Measurements from ENCODE around the gene NAPG. TPM values are rescaled to one million over a fixed set of nuclear protein-coding genes. Genes with fewer than 3 reads are reported as not detected.

NAPG gene
- total RNA-seq, 3 donors from 2014 or later (not counting 1 experiment from before 2014, with no cell fraction given) = 34.3 to 62.5 (median 48.7) TPM

GRCh38 chr18:10482985-10483949 is 42.6 kb upstream of the NAPG start:
- H3K27ac Mint-ChIP-seq = no peak overlapping the region
- H3K36me3 ChIP-seq (ENCODE audit: control insufficient read depth, insufficient read depth, low read length) = no peaks in the 10 kb centered on the region
- intact Hi-C loops (cut with micrococcal nuclease) = no loop called here
- H3K9me3 ChIP-seq (ENCODE audit: control insufficient read depth, insufficient read depth, low read length) = no peaks in the 10 kb centered on the region
- no peak for TF ChIP-seq CTCF (IDR thresholded peaks at IDR 0.05)
- H3K36me3 Mint-ChIP-seq = no peaks in the 10 kb centered on the region
- H3K4me1 ChIP-seq (ENCODE audit: control insufficient read depth, insufficient read depth, low read length) = peaks cover 22% of the 10 kb centered on the region
- H3K27ac ChIP-seq (ENCODE audit: low read length) = no peak overlapping the region
- 30% methylated on average over 19 of the region's 20 CpGs for WGBS (ENCODE audit: insufficient coverage)
- no peak overlapping the region for H3K4me3 Mint-ChIP-seq
- H3K4me3 ChIP-seq (ENCODE audit: low read length) = no peak overlapping the region
- H3K27me3 Mint-ChIP-seq (ENCODE audit: low read depth in 2 of 2) = peaks cover 0 to 16% of the 10 kb centered on the region in 2 donors
- H3K9me3 Mint-ChIP-seq = no peaks in the 10 kb centered on the region
- no peaks in the 10 kb centered on the region for H3K27me3 ChIP-seq (ENCODE audit: control insufficient read depth, insufficient read depth, low read length)
- DNase-seq = no peak
- peaks cover 0 to 7% of the 10 kb centered on the region in 2 donors for H3K4me1 Mint-ChIP-seq
- no peak for ATAC-seq

GRCh38 chr18:10485475-10485874 is 40.4 kb upstream of the NAPG start:
- Histone ChIP-seq H3K27ac (ENCODE audit: low read length) (no peak overlapping the region), H3K9me3 (ENCODE audit: control insufficient read depth, insufficient read depth, low read length) (no peaks in the 10 kb centered on the region), H3K27me3 (ENCODE audit: control insufficient read depth, insufficient read depth, low read length) (no peaks in the 10 kb centered on the region), H3K4me3 (ENCODE audit: low read length) (no peak overlapping the region), H3K36me3 (ENCODE audit: control insufficient read depth, insufficient read depth, low read length) (no peaks in the 10 kb centered on the region), H3K4me1 (ENCODE audit: control insufficient read depth, insufficient read depth, low read length) (peaks cover 19% of the 10 kb centered on the region)
- H3K9me3 Mint-ChIP-seq = no peaks in the 10 kb centered on the region
- no peak for DNase-seq
- no peaks in the 10 kb centered on the region for H3K36me3 Mint-ChIP-seq
- H3K27ac Mint-ChIP-seq = no peak overlapping the region
- intact Hi-C loops (cut with micrococcal nuclease) = no loop called here
- TF ChIP-seq CTCF (IDR thresholded peaks at IDR 0.05) = no peak
- no peak for ATAC-seq
- H3K4me3 Mint-ChIP-seq = no peak overlapping the region
- H3K4me1 Mint-ChIP-seq = peaks cover 4 to 11% of the 10 kb centered on the region in 2 donors
- H3K27me3 Mint-ChIP-seq (ENCODE audit: low read depth in 2 of 2) = peaks cover 0 to 6% of the 10 kb centered on the region in 2 donors
- WGBS (ENCODE audit: insufficient coverage) = 87% methylated on average over 20 of the region's 20 CpGs

GRCh38 chr18:10486362-10486761 is 39.5 kb upstream of the NAPG start:
- Mint-ChIP-seq H3K4me1 (peaks cover 9 to 18% of the 10 kb centered on the region in 2 donors), H3K36me3 (no peaks in the 10 kb centered on the region), H3K27ac (no peak overlapping the region), H3K9me3 (no peaks in the 10 kb centered on the region), H3K4me3 (no peak overlapping the region), H3K27me3 (ENCODE audit: low read depth in 2 of 2) (peaks cover 0 to 6% of the 10 kb centered on the region in 2 donors)
- DNase-seq (no peak), ATAC-seq (no peak)
- Histone ChIP-seq H3K9me3 (ENCODE audit: control insufficient read depth, insufficient read depth, low read length) (no peaks in the 10 kb centered on the region), H3K36me3 (ENCODE audit: control insufficient read depth, insufficient read depth, low read length) (no peaks in the 10 kb centered on the region), H3K4me3 (ENCODE audit: low read length) (no peak overlapping the region), H3K27ac (ENCODE audit: low read length) (no peak overlapping the region), H3K27me3 (ENCODE audit: control insufficient read depth, insufficient read depth, low read length) (no peaks in the 10 kb centered on the region), H3K4me1 (ENCODE audit: control insufficient read depth, insufficient read depth, low read length) (peaks cover 19% of the 10 kb centered on the region)
- no peak for TF ChIP-seq CTCF (IDR thresholded peaks at IDR 0.05)
- WGBS (ENCODE audit: insufficient coverage) = 36% methylated on average over 3 of the region's 3 CpGs
- intact Hi-C loops (cut with micrococcal nuclease) = no loop called here
